ENCODE data around the gene MBOAT7.

DNA sequence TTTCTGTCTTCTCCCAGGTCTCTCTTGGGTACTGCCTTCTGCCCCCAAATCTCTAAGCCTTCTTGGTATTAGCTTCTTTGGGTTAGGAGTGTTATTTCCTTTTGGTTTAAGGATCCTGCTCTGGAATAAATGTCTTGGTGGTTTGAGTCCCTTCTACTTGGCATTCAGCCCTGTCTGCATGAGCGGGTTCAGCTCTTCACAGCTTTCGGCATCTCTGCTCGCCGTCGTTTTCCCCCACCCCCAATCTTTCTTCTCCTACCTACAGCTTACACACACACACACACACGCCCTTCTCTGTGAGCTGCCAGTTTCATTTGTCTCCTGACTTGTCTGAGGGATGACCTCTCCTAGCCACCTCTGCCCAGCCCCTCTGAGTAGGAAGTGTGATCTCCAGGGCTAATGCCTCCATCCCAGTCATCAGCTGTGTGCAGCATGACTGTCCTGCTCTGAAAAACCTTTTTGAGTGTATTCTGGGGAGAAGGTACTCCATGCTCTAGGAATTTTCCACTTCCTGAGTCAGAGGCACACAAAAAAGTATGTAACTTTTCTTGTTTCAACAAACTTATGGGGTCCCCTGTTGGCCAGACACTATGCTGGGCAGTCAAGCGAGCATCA lies 47.1 kb downstream of the MBOAT7 start:
- TF ChIP-seq, protein P1, sequence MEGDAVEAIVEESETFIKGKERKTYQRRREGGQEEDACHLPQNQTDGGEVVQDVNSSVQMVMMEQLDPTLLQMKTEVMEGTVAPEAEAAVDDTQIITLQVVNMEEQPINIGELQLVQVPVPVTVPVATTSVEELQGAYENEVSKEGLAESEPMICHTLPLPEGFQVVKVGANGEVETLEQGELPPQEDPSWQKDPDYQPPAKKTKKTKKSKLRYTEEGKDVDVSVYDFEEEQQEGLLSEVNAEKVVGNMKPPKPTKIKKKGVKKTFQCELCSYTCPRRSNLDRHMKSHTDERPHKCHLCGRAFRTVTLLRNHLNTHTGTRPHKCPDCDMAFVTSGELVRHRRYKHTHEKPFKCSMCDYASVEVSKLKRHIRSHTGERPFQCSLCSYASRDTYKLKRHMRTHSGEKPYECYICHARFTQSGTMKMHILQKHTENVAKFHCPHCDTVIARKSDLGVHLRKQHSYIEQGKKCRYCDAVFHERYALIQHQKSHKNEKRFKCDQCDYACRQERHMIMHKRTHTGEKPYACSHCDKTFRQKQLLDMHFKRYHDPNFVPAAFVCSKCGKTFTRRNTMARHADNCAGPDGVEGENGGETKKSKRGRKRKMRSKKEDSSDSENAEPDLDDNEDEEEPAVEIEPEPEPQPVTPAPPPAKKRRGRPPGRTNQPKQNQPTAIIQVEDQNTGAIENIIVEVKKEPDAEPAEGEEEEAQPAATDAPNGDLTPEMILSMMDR (conservative IDR thresholded peaks at IDR 0.05), result no peak
- no peak for TF ChIP-seq ZFX (IDR thresholded peaks at IDR 0.05)
